GM20000 (cell line): ENCODE data around the gene MRPL54.

Source experiments
- DNase-seq: peaks from one replicate; pipeline ENCODE4 v3.0.0; 2012; ENCODE audit warnings: low spot score
- TF ChIP-seq, protein P1 (sequence below): IDR thresholded peaks from 2 replicates; pipeline ENCODE4 v1.5.1; 2012; ENCODE audit warnings: mild to moderate bottlenecking, control low read depth; ENCODE audit errors: extremely low read depth, missing control alignments

Gene MRPL54

GRCh38 chr19:3803114-3803888, 40.8 kb downstream of the MRPL54 start:
- DNase-seq = no peak
- TF ChIP-seq, protein P1, sequence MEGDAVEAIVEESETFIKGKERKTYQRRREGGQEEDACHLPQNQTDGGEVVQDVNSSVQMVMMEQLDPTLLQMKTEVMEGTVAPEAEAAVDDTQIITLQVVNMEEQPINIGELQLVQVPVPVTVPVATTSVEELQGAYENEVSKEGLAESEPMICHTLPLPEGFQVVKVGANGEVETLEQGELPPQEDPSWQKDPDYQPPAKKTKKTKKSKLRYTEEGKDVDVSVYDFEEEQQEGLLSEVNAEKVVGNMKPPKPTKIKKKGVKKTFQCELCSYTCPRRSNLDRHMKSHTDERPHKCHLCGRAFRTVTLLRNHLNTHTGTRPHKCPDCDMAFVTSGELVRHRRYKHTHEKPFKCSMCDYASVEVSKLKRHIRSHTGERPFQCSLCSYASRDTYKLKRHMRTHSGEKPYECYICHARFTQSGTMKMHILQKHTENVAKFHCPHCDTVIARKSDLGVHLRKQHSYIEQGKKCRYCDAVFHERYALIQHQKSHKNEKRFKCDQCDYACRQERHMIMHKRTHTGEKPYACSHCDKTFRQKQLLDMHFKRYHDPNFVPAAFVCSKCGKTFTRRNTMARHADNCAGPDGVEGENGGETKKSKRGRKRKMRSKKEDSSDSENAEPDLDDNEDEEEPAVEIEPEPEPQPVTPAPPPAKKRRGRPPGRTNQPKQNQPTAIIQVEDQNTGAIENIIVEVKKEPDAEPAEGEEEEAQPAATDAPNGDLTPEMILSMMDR = no peak

GRCh38 chr19:3803986-3804385, 41.5 kb downstream of the MRPL54 start:
- no peak for DNase-seq
- TF ChIP-seq, protein P1 = no peak

DNA sequence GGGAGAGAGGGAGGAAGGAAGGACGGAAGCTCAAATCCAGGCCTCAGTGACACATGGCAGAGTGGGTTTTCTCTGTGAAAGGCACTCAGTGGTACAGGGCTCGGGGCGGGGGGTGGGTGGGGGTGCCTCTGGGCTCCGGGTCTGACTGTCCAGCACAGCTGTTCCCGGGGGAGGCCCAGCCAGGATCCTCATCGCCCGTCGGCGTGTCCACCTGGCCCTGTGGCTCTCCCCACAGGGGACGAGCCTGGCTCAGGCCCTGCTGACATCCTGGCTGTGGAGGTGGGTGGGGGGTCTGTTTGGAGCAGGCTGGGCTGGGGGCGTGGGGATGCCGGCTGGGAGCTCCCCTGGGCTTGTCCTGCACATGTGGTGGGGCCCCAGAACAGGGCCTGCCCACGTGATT, 41.9 kb downstream of the MRPL54 start:
- TF ChIP-seq, protein P1 = no peak
- DNase-seq = no peak

DNA sequence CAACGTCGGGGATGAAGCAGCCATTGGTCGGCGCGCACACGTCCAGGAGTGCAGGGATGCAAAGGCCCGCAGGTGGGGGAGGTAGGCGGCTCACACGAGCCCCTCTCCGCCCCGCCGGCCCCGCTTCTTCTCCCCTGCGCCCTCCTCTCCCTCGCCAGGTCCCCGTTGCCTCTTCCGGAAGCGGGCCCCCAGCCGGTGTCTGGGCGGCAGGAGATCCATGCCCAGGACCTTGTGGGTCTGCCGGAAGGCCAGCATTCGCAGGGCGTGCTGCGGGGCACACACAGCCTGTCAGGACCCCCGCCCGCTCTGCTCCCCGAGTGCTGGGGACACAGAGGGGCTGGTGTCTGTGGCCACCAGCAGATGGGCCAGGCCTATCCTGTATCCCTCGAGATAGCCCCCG, 43.4 kb downstream of the MRPL54 start:
- no peak for DNase-seq
- TF ChIP-seq, protein P1 = no peak

DNA sequence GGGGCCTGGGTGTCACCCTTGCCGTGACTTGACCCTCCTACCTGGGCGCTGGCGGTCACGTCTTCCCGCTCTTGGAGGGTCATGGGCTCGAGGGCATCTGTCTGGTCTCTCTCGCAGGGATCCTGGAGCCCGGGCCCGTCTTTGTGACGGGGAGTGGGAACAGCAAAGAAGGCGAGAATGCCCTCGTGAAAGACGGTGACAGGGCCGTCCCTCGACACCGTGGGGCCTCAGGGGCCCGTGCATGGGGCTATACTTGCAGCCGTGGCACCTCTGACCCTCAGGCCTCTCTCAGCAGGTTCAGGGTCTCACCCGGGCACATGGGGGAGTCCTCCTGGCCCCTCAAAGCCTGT, 44.6 kb downstream of the MRPL54 start:
- DNase-seq = no peak
- TF ChIP-seq, protein P1 = no peak

GRCh38 chr19:3807574-3808354, 45.3 kb downstream of the MRPL54 start:
- DNase-seq = no peak
- TF ChIP-seq, protein P1 = no peak

GRCh38 chr19:3808420-3809143, 46.1 kb downstream of the MRPL54 start:
- DNase-seq = no peak
- TF ChIP-seq, protein P1 = no peak
